ENCODE data around the gene ALDH1A1. TPM values are rescaled to one million over a fixed set of nuclear protein-coding genes. Genes with fewer than 3 reads are reported as not detected.

The ALDH1A1 gene
- not detected in 2 replicates for total RNA-seq (2014; rRNA removed; shearing (Covaris generic))

GRCh38 chr9:72952914-72953313, at the start of gene ALDH1A1:
TSS of gene ALDH1A1 (minus strand) at chr9:72953053. CDS start at chr9:72953000, 53 bp downstream.
- no peak for DNase-seq (ENCODE audit: low spot score)

GRCh38 chr9:73001860-73002259, 49.0 kb upstream of the ALDH1A1 start:
- DNase-seq (ENCODE audit: low spot score) = no peak

- DNase-seq (ENCODE audit: low spot score) = no peak
Measured at GRCh38 chr9:72998363-72998762, 45.5 kb upstream of the ALDH1A1 start.

- DNase-seq (ENCODE audit: low spot score) = no peak
Measured at GRCh38 chr9:72997387-72997995, 44.6 kb upstream of the ALDH1A1 start.

GRCh38 chr9:72996684-72997314, 43.9 kb upstream of the ALDH1A1 start:
- no peak for DNase-seq (ENCODE audit: low spot score)

GRCh38 chr9:72996114-72996513, 43.3 kb upstream of the ALDH1A1 start:
- DNase-seq (ENCODE audit: low spot score) = no peak

GRCh38 chr9:72995131-72996024, 42.5 kb upstream of the ALDH1A1 start:
- DNase-seq (ENCODE audit: low spot score) = no peak

- no peak for DNase-seq (ENCODE audit: low spot score)
Measured at GRCh38 chr9:72991772-72992171, 38.9 kb upstream of the ALDH1A1 start.

GRCh38 chr9:72990397-72991182, 37.7 kb upstream of the ALDH1A1 start:
- no peak for DNase-seq (ENCODE audit: low spot score)

- no peak for DNase-seq (ENCODE audit: low spot score)
Measured at GRCh38 chr9:72986522-72987116, 33.8 kb upstream of the ALDH1A1 start.

GRCh38 chr9:72985746-72986145, 32.9 kb upstream of the ALDH1A1 start:
- DNase-seq (ENCODE audit: low spot score) = no peak

- no peak for DNase-seq (ENCODE audit: low spot score)
Measured at GRCh38 chr9:72984991-72985390, 32.1 kb upstream of the ALDH1A1 start.

GRCh38 chr9:72984226-72984947, 31.5 kb upstream of the ALDH1A1 start:
- DNase-seq (ENCODE audit: low spot score) = no peak

GRCh38 chr9:72983512-72984225, 30.8 kb upstream of the ALDH1A1 start:
- no peak for DNase-seq (ENCODE audit: low spot score)

- no peak for DNase-seq (ENCODE audit: low spot score)
Measured at GRCh38 chr9:72983056-72983455, 30.2 kb upstream of the ALDH1A1 start.

GRCh38 chr9:72982146-72982799, 29.4 kb upstream of the ALDH1A1 start:
- DNase-seq (ENCODE audit: low spot score) = no peak

GRCh38 chr9:72981433-72981832, 28.6 kb upstream of the ALDH1A1 start:
- no peak for DNase-seq (ENCODE audit: low spot score)

- no peak for DNase-seq (ENCODE audit: low spot score)
Measured at GRCh38 chr9:72980600-72981265, 27.9 kb upstream of the ALDH1A1 start.

- DNase-seq (ENCODE audit: low spot score) = no peak
Measured at GRCh38 chr9:72980183-72980582, 27.3 kb upstream of the ALDH1A1 start.

Data from A172 (cell line).